ENCODE measurements around the gene NFKBIE. TPM values are rescaled to one million over a fixed set of nuclear protein-coding genes. Genes with fewer than 3 reads are reported as not detected.

Gene NFKBIE
- total and polyA plus RNA-seq, 2 of the 13 experiments (the other 11 are each of a cell fraction or from before 2014, with no cell fraction given), result 6.7 to 14.5 TPM

DNA sequence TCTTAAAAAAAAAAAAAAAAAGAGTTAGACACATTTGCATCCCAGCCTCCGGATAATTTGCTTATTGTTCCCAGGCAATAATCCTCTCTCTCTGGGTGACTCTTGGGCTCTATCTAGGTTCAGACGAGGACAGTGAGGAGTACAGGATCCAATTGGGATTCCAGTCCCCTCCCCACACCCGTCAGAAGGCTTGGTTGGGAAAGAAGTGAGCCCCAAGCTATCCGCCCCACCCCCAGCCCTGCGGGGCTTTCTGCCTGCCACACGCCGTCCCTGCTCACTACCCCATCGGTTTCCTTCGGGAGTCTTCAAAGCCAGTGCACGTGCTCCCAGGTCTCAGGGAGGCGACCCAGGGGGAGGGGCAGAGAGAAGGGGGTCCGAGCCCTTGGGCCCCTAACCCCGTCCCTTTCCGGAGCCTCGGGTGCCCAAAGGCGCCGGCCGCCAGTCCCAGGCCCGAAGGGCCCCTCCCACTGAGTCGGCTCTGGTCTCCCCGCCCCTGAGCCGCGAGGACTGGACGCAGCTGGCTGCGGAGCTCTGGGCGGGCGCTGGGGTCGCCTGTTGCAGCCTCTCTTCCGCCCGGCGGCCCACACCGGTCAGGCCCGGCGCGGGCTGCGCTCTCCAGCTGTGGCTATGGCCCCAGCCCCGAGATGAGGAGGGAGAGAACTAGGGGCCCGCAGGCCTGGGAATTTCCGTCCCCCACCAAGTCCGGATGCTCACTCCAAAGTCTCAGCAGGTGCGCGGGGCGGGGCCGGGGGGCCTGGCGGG lies 46.1 kb downstream of the NFKBIE start (continued):
- TF ChIP-seq, protein P1, sequence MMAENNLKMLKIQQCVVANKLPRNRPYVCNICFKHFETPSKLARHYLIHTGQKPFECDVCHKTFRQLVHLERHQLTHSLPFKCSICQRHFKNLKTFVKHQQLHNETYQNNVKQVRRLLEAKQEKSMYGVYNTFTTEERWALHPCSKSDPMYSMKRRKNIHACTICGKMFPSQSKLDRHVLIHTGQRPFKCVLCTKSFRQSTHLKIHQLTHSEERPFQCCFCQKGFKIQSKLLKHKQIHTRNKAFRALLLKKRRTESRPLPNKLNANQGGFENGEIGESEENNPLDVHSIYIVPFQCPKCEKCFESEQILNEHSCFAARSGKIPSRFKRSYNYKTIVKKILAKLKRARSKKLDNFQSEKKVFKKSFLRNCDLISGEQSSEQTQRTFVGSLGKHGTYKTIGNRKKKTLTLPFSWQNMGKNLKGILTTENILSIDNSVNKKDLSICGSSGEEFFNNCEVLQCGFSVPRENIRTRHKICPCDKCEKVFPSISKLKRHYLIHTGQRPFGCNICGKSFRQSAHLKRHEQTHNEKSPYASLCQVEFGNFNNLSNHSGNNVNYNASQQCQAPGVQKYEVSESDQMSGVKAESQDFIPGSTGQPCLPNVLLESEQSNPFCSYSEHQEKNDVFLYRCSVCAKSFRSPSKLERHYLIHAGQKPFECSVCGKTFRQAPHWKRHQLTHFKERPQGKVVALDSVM (CRISPR knock-in tag; IDR thresholded peaks at IDR 0.05), result no peak; the same call in 1 of the 2 replicates
- TF ChIP-seq PBX3 (CRISPR knock-in tag; IDR thresholded peaks at IDR 0.05; ENCODE audit: borderline replicate concordance), result no peak; the same call in 1 of the 2 replicates
- no peak for TF ChIP-seq ZKSCAN5 (CRISPR knock-in tag; IDR thresholded peaks at IDR 0.05)
- no peak for TF ChIP-seq TBX3 (IDR thresholded peaks at IDR 0.05; ENCODE audit: borderline replicate concordance)
- TF ChIP-seq BHLHE40 (IDR thresholded peaks at IDR 0.05; ENCODE audit: low read length), result peak; percentile 67
- TF ChIP-seq GZF1 (CRISPR knock-in tag; IDR thresholded peaks at IDR 0.05), result no peak
- TF ChIP-seq XBP1 (CRISPR knock-in tag; IDR thresholded peaks at IDR 0.05), result no peak
- TF ChIP-seq, protein P2, sequence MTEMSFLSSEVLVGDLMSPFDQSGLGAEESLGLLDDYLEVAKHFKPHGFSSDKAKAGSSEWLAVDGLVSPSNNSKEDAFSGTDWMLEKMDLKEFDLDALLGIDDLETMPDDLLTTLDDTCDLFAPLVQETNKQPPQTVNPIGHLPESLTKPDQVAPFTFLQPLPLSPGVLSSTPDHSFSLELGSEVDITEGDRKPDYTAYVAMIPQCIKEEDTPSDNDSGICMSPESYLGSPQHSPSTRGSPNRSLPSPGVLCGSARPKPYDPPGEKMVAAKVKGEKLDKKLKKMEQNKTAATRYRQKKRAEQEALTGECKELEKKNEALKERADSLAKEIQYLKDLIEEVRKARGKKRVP (CRISPR knock-in tag; IDR thresholded peaks at IDR 0.05), result no peak; a peak in 1 of 4 replicates
- no peak for TF ChIP-seq NCOA5 (CRISPR knock-in tag; IDR thresholded peaks at IDR 0.05)
- no peak for TF ChIP-seq AFF4 (CRISPR knock-in tag; IDR thresholded peaks at IDR 0.05)
- TF ChIP-seq, protein P3, sequence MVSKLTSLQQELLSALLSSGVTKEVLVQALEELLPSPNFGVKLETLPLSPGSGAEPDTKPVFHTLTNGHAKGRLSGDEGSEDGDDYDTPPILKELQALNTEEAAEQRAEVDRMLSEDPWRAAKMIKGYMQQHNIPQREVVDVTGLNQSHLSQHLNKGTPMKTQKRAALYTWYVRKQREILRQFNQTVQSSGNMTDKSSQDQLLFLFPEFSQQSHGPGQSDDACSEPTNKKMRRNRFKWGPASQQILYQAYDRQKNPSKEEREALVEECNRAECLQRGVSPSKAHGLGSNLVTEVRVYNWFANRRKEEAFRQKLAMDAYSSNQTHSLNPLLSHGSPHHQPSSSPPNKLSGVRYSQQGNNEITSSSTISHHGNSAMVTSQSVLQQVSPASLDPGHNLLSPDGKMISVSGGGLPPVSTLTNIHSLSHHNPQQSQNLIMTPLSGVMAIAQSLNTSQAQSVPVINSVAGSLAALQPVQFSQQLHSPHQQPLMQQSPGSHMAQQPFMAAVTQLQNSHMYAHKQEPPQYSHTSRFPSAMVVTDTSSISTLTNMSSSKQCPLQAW (CRISPR knock-in tag; IDR thresholded peaks at IDR 0.05), result no peak
- peak; percentile 29; the same call in 1 of the 2 replicates for TF ChIP-seq TOE1 (CRISPR knock-in tag; IDR thresholded peaks at IDR 0.05)
- TF ChIP-seq ZNF749 (CRISPR knock-in tag; IDR thresholded peaks at IDR 0.05; ENCODE audit: borderline replicate concordance), result no peak
- peak; percentile 56; the same call in 1 of the 2 replicates for TF ChIP-seq MXD3 (CRISPR knock-in tag; IDR thresholded peaks at IDR 0.05)
- TF ChIP-seq EED (CRISPR knock-in tag; IDR thresholded peaks at IDR 0.05), result no peak; the same call in 1 of the 2 replicates
- 0 out of 2 replicates have a peak, but pooled peaks have one; percentile 62 for TF ChIP-seq ZNF639 (CRISPR knock-in tag; conservative IDR thresholded peaks at IDR 0.05)

Measured in HepG2 (cell line).